GM23248 (cell line): Measurements from ENCODE around the gene AADAT. TPM values are rescaled to one million over a fixed set of nuclear protein-coding genes. Genes with fewer than 3 reads are reported as not detected.

ENCODE experiments used
- DNase-seq: peaks from one replicate; pipeline ENCODE4 v3.0.0-alpha.2; 2015
- H2AFZ ChIP-seq: fragments of 200-600 bp; sonication (generic); 2 replicates; pipeline ENCODE4 v1.6.1; 2016; ENCODE audit warnings: antibody characterized with exemption
- H3F3A ChIP-seq: fragments of 200-600 bp; sonication (generic); 2 replicates; pipeline ENCODE4 v1.6.1; 2016; ENCODE audit warnings: mild to moderate bottlenecking, antibody characterized with exemption, mixed run types; ENCODE audit not compliant: insufficient read depth
- H3K27ac ChIP-seq: fragments of 200-600 bp; sonication (generic); 2 replicates; pipeline ENCODE4 v1.5.1; 2016; ENCODE audit warnings: mild to moderate bottlenecking
- H3K27me3 ChIP-seq: fragments of 200-600 bp; sonication (generic); replicated peaks from 2 replicates; pipeline ENCODE4 v1.6.1; 2016; ENCODE audit warnings: mild to moderate bottlenecking; ENCODE audit not compliant: insufficient read depth
- H3K36me3 ChIP-seq: fragments of 200-600 bp; sonication (generic); 2 replicates; pipeline ENCODE4 v1.6.1; 2016; ENCODE audit warnings: low read depth, mild to moderate bottlenecking
- H3K4me1 ChIP-seq: fragments of 200-600 bp; sonication (generic); 2 replicates; pipeline ENCODE4 v1.6.1; 2016; ENCODE audit warnings: mild to moderate bottlenecking; ENCODE audit not compliant: insufficient read depth
- H3K4me2 ChIP-seq: fragments of 200-600 bp; sonication (generic); one replicate; pipeline ENCODE4 v1.6.1; 2016; ENCODE audit warnings: mild to moderate bottlenecking; ENCODE audit not compliant: unreplicated experiment
- H3K4me3 ChIP-seq: fragments of 200-600 bp; sonication (generic); 2 replicates; pipeline ENCODE4 v1.5.1; 2016; ENCODE audit warnings: mild to moderate bottlenecking
- H3K79me2 ChIP-seq: fragments of 200-600 bp; sonication (generic); 2 replicates; pipeline ENCODE4 v1.6.1; 2016; ENCODE audit warnings: mild to moderate bottlenecking; ENCODE audit not compliant: insufficient read depth
- H3K9ac ChIP-seq: fragments of 200-600 bp; sonication (generic); 2 replicates; pipeline ENCODE4 v1.6.1; 2016; ENCODE audit warnings: mild to moderate bottlenecking
- H3K9me2 ChIP-seq: fragments of 200-600 bp; sonication (generic); 2 replicates; pipeline ENCODE4 v1.6.1; 2016; ENCODE audit warnings: mixed run types, mild to moderate bottlenecking, moderate library complexity; ENCODE audit not compliant: insufficient read depth
- H3K9me3 ChIP-seq: fragments of 200-600 bp; sonication (generic); one replicate; pipeline ENCODE4 v1.6.1; 2017; ENCODE audit warnings: low read depth
- H4K20me1 ChIP-seq: fragments of 200-600 bp; sonication (generic); 2 replicates; pipeline ENCODE4 v1.6.0; 2016; ENCODE audit not compliant: insufficient read depth
- EZH2 ChIP-seq: fragments of 200-600 bp; sonication (generic); IDR thresholded peaks from 2 replicates; pipeline ENCODE4 v1.6.1; 2018; ENCODE audit warnings: antibody characterized with exemption, mild to moderate bottlenecking; ENCODE audit not compliant: insufficient read depth, poor library complexity, severe bottlenecking
- EZH2phosphoT487 ChIP-seq: fragments of 200-600 bp; sonication (generic); IDR thresholded peaks from 2 replicates; pipeline ENCODE4 v1.6.1; 2018; ENCODE audit warnings: antibody characterized with exemption, moderate library complexity, mild to moderate bottlenecking, low read depth; ENCODE audit not compliant: insufficient read depth
- WGBS, 2 experiments: methylation state at CpG; one replicate each; pipeline ENCODE4 v1.1.6; 2015 to 2017; ENCODE audit warnings: low lambda C conversion rate in 2 of 2, low coverage in 1 of 2; ENCODE audit errors: missing lambda C conversion rate in 2 of 2; 5-methylcytosine and 5-hydroxymethylcytosine counted together
- in situ Hi-C: fragments of 300-500 bp; cut with MboI; formaldehyde crosslinking; loops from 2 replicates; pipeline ENCODE4 v1.15.0; 2020
- polyA plus RNA-seq: library from polyadenylated mRNA; unstranded; fragments of >200 nt; fragmentation: Nextera tagmentation; extraction: Ambion mirVana; gene quantifications from 2 replicates; pipeline ENCODE4 v1.2.1, GENCODE V29; 2016
- total RNA-seq: library from RNA; depleted of rRNA; stranded (reverse); fragments of >200 nt; shearing (Covaris generic); gene quantifications from 2 replicates; pipeline ENCODE4 v1.2.3, GENCODE V29; 2014

AADAT gene
- total and polyA plus RNA-seq, 2 experiments from 2014 or later, result 4.3 to 7.7 TPM

- in situ Hi-C loops, result no loop called here
- no peaks in the 10 kb centered on the region for H4K20me1 ChIP-seq
- 87 to 88% methylated on average over 6 of the region's 6 CpGs for WGBS, 2 experiments
- DNase-seq, result no peak
- H3K27me3 ChIP-seq, result no peaks in the 10 kb centered on the region
- TF ChIP-seq EZH2, result no peak
- TF ChIP-seq EZH2phosphoT487, result no peak
- no peak overlapping the region for H2AFZ ChIP-seq
- peaks cover 14% of the 10 kb centered on the region; the same call in 1 of the 2 replicates for H3K36me3 ChIP-seq
- no peak overlapping the region for H3K9ac ChIP-seq
- no peak overlapping the region for H3K4me3 ChIP-seq
- H3K79me2 ChIP-seq, result no peaks in the 10 kb centered on the region
- H3K4me1 ChIP-seq, result no peaks in the 10 kb centered on the region
- no peaks in the 10 kb centered on the region for H3K9me2 ChIP-seq
- no peaks in the 10 kb centered on the region for H3K9me3 ChIP-seq
- no peak overlapping the region for H3K27ac ChIP-seq
- H3F3A ChIP-seq, result no peaks in the 10 kb centered on the region
- H3K4me2 ChIP-seq, result no peak overlapping the region
These were observed 18.6 kb downstream of the AADAT start for GRCh38 chr4:170071196-170071595.

GRCh38 chr4:170068438-170069128 lies 21.2 kb downstream of the AADAT start:
- Histone ChIP-seq H3K9me3 (no peaks in the 10 kb centered on the region), H3F3A (no peaks in the 10 kb centered on the region), H3K27me3 (no peaks in the 10 kb centered on the region), H3K9me2 (no peaks in the 10 kb centered on the region), H4K20me1 (no peaks in the 10 kb centered on the region), H3K9ac (no peak overlapping the region), H3K36me3 (peaks cover 21% of the 10 kb centered on the region; the same call in 1 of the 2 replicates), H3K4me1 (no peaks in the 10 kb centered on the region), H3K79me2 (no peaks in the 10 kb centered on the region), H3K27ac (no peak overlapping the region), H2AFZ (no peak overlapping the region), H3K4me2 (no peak overlapping the region), H3K4me3 (no peak overlapping the region)
- 96 to 98% methylated on average over 8 of the region's 8 CpGs for WGBS, 2 experiments
- no peak for TF ChIP-seq EZH2
- no peak for TF ChIP-seq EZH2phosphoT487
- DNase-seq, result no peak
- in situ Hi-C loops, result no loop called here

- no peak for DNase-seq
- Histone ChIP-seq H3K4me3 (no peak overlapping the region), H3K9me2 (no peaks in the 10 kb centered on the region), H3K9me3 (no peaks in the 10 kb centered on the region), H2AFZ (no peak overlapping the region), H3K36me3 (peaks cover 7% of the 10 kb centered on the region; the same call in 1 of the 2 replicates), H3K79me2 (no peaks in the 10 kb centered on the region), H3K4me1 (no peaks in the 10 kb centered on the region), H3K27ac (no peak overlapping the region), H3F3A (no peaks in the 10 kb centered on the region), H3K4me2 (no peak overlapping the region), H4K20me1 (no peaks in the 10 kb centered on the region), H3K27me3 (no peaks in the 10 kb centered on the region), H3K9ac (no peak overlapping the region)
- no peak for TF ChIP-seq EZH2
- TF ChIP-seq EZH2phosphoT487, result no peak
- 96 to 99% methylated on average over 4 of the region's 4 CpGs for WGBS, 2 experiments
- in situ Hi-C loops, result no loop called here
These were observed 30.3 kb downstream of the AADAT start for GRCh38 chr4:170059421-170059820.

- TF ChIP-seq EZH2phosphoT487, result no peak
- no peak for TF ChIP-seq EZH2
- Histone ChIP-seq H3K79me2 (no peaks in the 10 kb centered on the region), H3K36me3 (peaks cover 7% of the 10 kb centered on the region; the same call in 1 of the 2 replicates), H3K9me3 (no peaks in the 10 kb centered on the region), H3K4me3 (no peak overlapping the region), H3K27ac (no peak overlapping the region), H3K4me2 (no peak overlapping the region), H3K27me3 (no peaks in the 10 kb centered on the region), H4K20me1 (no peaks in the 10 kb centered on the region), H3F3A (no peaks in the 10 kb centered on the region), H3K9me2 (no peaks in the 10 kb centered on the region), H3K4me1 (no peaks in the 10 kb centered on the region), H2AFZ (no peak overlapping the region), H3K9ac (no peak overlapping the region)
- no peak for DNase-seq
- in situ Hi-C loops, result no loop called here
- WGBS, 2 experiments, result 72 to 76% methylated on average over 2 of the region's 2 CpGs
These were observed 30.9 kb downstream of the AADAT start for GRCh38 chr4:170058826-170059225.
